ENCODE data around the gene ZFAND6.
"Not testable (repeated sequence)": the region's sequence is repeated elsewhere in the genome, so short reads cannot be mapped to it uniquely, and the experiment has no call there.

ZFAND6 gene

DNA sequence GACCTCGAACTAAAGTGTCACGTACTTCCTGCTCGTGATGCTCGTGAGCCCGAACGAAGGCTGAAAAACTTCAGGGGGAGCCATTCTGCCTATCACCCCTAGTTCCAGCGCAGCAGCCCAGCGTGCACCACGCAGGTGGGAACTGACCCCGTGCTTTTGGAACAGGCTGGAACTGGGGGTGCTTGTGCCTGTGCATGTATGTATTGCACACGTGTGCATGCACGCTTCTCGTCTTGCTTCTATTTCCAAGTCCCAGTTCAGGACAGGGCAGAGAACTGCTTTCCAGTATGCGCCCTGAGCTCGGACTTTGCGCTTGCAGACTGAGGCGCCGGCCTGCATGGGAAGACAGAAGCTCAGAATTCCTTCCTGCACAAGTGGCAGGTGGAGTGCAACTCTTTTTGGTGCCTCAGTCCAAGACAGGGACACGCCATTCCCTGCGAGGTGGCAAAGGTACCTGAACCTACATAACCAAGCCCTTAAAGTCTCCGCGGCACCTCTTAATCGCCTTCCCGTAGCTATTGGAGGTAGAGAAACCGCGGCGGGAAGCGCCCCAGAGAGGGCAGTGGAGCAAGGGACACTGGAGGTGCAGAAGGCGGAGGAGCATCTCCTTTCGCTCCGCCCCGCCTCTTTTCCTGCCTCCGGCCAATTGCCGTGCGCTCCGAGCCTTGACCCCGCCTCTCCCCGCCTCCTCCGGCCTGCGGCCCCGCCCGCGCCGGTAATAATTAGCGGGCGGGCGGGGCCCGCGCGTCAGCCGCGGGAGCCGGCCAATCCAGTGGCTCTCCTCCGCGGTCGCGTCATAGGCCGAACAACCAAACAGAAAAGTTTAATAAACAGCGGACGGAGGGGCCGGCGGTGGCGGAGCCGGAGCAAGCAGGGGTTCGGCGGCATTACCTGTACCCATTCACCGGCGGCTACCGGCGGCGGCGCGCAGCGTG lies at the start of gene ZFAND6:
Gene ZFAND6, plus strand, starts transcription at position 826 of the 935 bp plus-strand sequence. CDS start 60,669 bp downstream, outside the sequence.
- DNase-seq = peak; percentile 43

DNA sequence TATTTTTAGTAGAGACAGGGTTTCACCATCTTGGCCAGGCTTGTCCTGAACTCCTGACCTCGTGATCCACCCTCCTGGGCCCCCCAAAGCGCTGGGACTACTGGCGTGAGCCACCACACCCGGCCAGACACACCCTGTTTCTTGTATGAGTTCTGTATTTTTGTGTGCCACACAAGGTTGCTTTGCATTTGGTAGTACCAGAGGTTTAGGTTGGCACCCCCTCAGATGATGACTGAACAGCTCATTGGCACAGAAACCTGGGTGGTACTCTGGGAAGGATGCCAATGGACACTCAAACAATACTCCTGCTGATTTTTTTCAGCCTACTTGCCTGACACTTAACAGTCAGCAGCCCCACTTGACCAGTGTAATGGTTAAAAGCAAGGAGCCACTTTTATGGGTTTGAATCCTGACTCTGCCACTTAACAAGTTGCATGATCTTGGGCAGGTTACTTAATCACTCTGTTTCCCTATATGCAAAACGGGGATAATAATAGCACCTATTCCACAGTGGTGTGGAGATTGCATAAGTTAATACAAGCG lies 49.3 kb upstream of the ZFAND6 start:
- peak; percentile 37 for DNase-seq

DNA sequence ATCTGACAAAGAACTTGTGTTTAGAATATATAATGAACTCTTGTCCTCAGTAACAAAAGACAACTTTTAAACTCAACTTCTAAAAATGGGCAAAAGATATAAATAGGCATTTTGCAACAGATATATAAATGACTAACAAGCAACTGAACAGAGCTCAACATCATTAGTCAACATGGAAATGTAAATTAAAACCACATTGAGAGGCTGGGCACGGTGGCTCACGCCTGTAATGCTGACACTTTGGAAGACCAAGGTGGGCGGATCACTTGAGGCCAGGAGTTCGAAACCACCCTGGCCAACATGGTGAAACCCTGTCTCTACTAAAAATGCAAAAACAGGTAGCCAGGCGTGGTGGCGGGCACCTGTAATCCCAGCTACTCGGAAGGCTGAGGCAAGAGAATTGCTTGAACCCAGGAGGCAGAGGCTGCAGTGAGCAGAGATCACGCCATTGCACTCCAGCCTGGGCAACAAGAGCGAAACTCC lies 48.4 kb upstream of the ZFAND6 start:
- DNase-seq = not testable (repeated sequence)

DNA sequence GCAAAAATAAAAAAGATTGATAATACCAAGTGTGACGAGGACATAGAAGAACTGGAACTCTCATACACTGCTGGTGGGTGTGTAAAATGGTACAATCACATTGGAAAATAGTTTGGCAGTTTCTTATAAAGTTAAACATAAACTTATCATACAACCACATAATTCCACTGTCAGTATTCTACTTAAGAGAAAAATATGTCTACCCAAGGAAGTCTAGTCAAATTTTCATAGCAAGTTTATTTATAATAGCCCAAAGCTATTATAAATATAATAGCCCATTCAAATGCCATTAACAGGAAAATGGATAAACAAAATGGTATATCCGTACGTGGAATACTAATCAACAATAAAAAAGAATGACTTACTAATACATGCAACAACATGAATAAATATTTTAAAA lies 47.9 kb upstream of the ZFAND6 start:
- DNase-seq = no peak

DNA sequence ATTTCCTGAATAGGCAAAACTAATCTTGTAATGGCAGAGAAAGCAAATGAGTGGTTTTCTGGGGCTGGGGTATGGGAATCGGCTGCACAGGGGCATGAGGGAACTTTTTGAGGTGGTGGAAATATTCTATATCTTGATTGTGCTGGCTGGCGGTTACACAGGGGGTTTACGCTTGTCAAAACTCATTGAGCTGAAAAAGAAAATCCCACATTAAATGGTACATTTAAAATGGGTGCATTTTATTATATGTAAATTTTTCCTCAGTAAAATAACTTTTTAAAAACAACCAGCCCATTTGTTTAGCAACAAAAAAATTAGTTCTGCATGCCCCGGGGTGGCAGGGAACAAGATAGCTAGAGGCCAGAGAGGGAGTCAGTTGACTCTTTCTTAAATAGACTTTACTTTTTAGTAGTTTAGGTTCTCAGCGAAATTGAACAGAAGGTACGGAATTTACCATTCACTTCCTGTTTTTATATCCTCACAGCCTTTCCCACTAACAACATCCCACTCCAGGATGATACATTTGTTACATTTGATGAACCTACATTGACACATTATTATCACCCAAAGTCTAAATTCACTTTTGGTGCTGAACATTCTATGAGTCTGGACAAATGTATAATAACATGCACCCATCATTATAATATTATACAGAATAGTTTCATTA lies 47.3 kb upstream of the ZFAND6 start:
- DNase-seq = no peak

DNA sequence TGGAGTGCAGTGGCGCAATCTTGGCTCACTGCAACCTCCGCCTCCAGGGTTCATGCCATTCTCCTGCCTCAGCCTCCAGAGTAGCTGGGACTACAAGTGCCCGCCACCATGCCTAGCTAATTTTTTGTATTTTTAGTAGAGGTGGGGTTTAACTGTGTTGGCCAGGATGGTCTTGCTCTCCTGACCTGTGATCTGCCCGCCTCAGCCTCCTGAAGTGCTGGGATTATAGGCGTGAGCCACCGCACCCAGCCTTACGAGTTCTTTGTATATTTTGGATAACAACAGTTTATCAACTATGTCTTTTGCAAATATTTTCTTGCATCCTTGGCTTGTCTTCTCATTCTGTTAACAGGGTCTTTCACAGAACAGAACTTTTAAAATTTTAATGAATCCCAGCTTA lies 45.3 kb upstream of the ZFAND6 start:
- not testable (repeated sequence) for DNase-seq

DNA sequence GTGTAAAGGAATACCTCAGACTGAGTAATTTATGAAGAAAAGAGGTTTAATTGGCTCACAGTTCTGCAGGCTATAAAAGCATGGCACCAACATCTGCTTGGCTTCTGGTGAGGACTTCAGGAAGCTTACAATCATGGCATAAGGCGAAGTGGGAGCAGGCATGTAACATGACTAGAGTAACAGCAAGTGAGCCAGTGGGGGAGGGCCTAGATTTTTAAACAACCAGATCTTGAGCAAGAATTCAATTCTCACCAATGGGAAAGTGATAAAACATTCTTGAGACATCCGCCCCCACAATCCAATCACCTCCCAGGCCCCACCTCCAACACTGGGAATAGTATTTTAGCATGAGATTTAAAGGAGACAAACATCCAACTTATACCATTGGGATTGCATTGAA lies 44.3 kb upstream of the ZFAND6 start:
- no peak for DNase-seq

DNA sequence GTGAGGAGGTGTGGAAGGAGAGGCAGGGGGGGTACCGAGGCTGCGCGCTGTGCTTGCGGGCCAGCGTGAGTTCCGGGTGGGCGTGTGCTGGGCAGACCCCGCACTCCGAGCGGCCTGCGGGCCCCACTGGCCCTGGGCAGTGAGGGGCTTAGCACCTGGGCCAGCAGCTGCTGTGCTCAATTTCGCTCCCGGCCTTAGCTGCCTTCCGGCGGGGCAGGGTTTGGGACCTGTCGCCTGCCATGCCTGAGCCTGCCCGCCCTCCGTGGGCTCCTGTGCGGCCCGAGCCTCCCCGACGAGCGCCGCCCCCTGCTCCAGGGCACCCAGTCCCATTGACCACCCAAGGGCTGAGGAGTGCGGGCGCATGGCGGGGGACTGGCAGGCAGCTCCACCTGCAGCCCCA lies 43.0 kb upstream of the ZFAND6 start:
- DNase-seq = not testable (repeated sequence)

DNA sequence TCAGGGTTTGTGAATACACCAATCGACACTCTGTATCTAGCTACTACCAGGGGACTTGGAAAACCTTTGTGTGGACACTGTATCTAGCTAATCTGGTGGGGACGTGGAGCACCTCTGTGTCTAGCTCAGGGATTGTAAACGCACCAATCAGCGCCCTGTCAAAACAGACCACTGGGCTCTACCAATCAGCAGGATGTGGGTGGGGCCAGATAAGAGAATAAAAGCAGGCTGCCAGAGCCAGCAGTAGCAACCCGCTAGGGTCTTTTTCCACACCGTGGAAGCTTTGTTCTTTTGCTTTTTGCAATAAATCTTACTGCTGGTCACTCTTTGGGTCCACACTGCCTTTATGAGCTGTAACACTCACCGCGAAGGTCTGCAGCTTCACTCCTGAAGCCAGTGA lies 42.3 kb upstream of the ZFAND6 start:
- not testable (repeated sequence) for DNase-seq

DNA sequence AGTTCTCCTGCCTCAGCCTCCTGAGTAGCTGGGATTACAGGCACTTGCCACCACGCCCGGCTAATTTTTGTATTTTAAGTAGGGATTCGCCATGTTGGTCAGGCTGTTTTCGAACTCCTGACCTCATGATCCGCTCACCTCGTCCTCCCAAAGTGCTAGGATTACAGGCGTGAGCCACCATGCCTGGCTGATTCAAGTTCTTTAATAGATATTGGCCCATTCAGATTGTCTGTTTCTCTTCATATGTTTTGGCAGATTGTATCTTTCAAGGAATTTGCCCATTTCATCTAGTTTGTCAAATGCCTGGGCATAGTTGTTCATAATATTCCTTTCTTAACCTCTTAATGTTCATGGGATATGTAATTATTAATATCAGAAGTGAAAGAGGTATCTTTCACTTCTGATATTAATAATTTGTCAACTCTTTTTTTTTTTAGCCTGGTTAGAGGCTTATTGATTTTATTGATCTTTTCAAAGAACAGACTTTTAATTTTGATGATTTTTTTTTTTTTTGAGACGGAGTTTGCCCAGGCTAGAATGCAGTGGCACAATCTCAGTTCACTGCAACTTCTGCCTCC lies 40.2 kb upstream of the ZFAND6 start:
- no peak for DNase-seq

DNA sequence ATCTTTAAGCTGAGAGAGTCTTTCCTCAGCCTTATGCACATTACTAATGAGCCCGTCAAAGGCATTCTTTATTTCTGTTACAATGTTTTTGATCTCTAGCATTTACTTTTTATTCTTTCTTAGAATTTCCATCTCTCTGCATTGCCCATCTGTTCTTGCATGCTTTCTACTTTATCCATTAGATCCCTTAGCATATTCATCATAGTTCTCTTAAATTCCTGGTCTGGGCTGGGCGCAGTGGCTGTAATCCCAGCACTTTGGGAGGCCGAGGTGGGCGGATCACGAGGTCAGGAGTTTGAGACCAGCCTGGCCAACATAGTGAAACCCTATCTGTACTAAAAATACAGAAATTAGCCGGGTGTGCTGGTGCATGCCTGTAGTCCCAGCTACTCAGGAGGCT lies 39.3 kb upstream of the ZFAND6 start:
- DNase-seq = not testable (repeated sequence)

DNA sequence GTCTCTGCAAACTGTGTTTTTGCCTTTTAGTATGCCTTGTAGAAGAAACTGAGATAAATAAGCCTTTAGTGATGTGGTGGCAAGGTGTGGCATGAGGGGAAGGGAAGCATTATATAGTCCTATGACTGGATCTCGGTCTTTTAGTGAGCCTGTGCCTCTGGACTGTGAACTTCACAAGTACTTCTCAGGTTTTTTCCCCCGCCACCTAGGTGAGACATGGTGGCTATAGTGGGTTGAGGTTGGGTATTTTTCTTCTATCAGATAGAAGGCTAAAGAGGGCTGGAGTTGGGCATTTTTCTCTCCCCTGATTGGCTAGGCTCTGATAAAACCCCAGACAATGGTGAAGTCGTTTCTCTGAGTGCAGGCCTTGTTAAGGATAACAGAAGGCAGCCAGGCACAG lies 38.7 kb upstream of the ZFAND6 start:
- no peak for DNase-seq

DNA sequence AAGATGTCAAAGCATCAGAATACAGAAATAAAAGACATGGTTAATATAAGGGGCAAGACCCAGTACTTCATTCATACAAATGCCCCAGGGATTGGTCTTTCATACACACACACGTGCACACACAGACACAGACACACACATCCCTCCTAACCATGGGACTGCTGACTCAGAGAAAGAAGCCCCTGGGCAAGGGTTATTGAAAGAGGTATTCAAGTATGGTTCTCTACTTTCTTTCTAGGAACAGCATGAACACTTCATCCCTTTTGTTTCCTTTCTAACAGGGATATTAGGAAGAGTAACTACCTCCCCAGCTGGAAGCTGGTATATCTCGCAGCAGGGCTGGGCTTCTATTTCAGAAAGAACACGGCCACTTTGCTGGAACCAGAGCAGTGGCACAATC lies 33.2 kb upstream of the ZFAND6 start:
- DNase-seq = no peak

DNA sequence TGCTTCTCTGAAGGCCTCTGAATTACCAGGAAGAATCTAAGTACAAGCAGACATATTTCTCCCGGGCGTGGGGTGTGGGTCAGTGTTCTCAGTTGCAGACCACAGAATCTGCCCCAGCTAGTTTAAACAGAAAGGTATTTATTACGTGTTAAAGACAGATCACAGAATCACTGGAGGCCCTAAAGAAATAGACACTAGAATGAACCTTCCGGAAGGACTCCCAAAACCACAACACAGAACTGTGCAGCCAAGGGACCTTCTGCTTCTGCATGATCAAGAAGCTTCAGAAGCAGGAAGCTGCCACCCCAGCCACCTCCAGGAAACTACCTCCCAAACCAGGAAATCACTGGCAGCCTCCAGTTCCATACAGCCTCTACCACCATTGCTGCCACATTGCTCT lies 32.7 kb upstream of the ZFAND6 start:
- DNase-seq = no peak

DNA sequence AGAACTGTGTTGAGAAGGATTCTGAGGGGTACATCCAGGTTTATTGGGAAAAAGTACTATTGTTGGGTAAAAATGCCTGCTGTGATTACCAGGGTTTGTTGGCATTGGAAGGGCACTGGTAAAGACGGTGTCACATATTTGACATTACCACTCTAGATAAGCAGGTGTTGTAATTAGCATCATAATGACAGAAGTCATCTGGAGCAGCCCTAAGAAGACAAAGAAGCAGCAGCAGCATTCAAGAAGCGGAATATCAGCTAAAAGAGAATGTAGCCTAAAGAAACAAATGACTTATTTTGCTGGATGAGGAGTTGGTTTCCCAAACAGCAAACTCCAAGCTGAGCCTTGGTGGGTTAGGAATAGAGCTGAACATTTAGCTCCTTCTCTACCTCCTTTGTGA lies 30.5 kb upstream of the ZFAND6 start:
- no peak for DNase-seq

DNA sequence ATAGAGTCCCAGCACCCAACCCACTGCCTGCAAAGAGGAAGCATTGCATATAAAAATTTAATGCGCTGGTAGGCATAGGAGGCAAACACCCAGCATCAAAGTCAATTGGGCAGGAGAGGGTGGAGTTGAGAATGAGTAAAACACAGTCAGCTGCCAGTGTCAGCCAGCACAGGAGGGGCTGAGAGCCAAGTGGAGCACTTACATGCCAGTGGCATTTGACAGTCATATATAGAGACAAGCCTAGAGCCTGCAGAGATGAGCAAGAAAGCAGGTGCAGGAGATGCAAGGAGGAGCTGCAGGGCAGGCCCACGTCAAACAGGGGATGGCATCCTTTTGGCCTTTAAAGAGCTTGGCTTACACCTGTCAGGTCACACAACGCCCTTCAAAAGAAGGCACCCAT lies 27.6 kb upstream of the ZFAND6 start:
- DNase-seq = peak; percentile 4

DNA sequence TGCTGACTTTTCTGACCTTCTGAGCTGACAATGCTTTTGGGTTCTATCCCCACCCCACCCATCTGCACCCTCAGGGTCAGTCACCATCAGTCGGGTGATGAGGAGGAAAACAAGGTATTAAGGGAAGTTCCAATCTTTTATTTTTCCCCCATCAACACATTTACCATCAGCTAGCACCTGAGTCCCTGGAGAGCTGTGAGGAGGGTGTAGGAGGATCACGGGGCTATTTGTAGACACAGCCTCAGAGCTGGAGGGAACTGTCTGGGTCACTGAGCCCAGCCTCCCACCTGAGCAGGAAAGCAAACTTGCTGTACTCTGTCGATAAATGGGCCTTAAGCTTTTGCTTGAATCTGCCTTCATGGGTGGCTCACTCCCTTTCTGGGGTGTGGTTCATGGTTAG lies 24.8 kb upstream of the ZFAND6 start:
- no peak for DNase-seq

DNA sequence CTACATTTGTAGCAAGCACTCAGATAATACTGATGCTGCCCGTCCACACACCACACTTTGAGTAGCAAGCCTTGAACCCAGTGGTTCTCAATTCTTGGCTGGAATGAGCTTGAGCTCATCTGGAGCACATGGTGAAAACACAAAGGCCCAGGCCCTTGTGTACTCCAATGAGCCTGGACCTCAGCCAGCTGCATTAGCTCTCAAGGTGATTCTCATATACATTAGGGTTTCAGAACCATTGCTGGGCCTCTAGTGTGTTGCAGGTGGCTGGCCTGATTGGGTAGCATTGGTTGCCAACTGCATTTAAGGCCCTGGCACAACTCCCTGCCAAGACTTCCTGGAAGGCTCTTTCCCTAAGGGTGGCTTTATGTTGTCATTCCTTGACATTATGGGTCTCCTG lies 23.4 kb upstream of the ZFAND6 start:
- peak; percentile 20 for DNase-seq

DNA sequence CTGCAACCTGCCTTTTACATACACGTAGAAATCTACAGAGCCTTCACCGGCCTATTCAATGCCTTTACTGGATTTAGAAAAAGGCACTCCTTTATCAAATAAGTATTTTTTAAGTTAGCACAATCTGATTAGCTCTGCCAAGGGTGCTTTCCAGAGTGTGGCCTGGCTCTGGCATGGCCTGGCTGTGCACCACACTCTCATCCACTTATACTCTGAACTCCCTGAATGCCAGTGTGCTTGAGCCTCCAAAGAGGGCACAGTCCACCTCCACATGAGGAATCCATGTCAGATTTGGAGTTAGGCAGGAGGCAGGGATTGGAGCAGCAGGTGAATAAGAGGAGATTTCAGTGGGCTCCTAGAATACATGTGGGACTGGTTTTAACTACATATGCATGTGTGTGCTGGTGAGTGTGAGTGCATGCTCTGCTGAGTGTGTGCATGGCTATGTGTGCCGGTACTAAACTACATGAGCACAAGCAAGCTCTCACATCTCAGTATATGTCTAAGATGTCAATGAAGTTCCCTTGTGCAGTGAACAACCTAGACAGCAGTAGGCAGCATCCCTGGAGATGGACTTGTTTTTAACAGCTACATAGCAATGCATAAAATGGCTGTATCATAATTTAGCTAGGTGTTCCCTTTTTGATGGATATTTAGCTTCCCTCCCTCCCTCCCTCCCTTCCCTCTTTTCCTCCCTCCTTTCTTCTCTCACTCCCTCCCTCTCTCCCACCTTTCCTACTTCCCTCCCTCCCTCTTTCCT lies 17.8 kb upstream of the ZFAND6 start:
- DNase-seq = no peak

DNA sequence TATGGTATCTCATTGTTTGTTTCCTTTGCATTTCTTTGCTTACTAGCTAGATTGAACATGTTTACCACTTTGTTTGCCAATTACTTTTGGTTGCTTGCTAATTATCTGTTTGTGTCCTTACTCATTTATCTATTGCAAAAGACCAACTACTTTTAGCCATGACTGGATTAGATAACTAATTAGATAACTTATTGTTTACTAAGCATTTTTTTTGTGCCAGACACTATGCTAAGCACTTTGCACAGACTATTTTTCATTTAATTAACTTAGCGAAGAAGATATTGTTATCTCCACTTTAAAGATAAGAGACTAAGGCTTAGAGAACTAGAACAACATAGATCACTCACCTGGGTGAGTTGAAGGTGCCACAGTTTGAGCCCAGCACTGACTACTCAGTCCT lies 16.9 kb upstream of the ZFAND6 start:
- DNase-seq = no peak

DNA sequence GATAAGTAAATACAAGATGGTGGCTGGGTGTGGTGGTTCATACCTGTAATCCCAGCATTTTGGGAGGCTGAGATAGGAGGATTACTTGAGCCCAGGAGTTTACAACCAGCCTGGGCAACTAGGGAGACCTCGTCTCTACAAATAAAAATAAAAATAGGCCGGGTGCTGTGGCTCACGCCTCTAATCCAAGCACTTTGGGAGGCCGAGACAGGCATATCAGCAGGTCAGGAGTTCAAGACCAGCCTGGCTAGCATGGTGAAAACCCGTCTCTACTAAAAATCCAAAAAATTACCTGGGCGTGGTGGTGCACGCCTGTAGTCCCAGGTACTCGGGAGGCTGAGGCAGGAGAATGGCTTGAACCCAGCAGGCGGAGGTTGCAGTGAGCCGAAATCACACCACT lies 14.3 kb upstream of the ZFAND6 start:
- not testable (repeated sequence) for DNase-seq

DNA sequence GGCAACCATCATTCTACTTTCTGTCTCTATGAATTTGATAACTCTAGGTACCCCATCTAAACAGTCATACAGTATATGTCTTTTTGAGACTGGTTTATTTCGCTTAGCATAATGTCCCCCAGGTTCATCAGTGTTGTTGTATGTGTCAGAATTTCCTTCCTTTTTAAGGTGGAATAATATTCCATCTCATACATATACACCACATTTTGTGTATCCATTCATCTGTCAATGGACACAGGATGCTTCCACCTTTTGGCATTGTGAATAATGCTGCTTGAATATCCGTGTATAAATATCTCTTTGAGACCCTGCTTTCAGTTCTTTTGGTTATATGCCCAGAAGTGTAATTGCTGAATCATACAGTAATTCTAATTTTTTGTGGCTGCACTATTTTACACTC lies 10.4 kb upstream of the ZFAND6 start:
- no peak for DNase-seq
